ENCODE data around the gene LRRN3.

Gene LRRN3

DNA sequence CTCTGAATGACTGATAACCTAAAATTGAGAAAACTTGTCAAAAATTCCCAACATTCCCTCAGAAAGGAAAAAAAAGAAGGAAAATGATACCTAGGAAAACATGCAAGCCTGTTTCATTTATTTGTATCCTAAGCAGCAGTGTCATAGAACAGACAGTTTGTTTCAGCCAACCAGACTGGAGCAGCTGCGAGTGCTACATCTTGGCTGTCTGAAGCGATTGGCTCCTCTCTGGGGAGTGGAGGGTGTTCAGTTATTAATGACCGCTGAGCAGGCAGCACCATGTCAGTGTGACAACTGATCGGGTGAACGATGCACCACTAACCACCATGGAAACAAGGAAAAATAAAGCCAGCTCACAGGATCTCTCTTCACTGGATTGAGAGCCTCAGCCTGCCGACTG is at the start of gene LRRN3:
LRRN3 (plus strand) TSS at position 282 of the 400 bp plus-strand sequence. CDS start 31,646 bp downstream, outside the sequence.
- DNase-seq (ENCODE audit: low spot score) = peak; percentile 59

DNA sequence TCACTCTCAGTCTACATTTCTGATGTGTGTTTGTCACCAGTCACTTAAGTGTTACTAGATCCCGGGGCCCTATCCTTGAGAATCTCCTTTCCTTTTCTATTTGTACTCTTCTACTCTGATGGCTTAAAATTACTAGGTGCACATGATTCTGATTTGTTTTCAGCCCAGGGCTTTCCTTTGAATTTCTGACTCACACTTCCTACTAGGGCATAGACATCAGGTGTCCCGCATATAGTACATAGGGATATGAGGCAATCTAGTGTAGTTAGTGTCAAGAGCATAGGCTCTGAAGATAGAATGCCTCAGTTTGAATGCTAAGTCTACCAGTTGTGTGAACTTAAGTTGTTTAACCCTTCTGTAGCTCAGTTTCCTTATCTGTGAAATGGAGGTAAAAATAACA is 49.4 kb upstream of the LRRN3 start:
- DNase-seq (ENCODE audit: low spot score) = no peak

DNA sequence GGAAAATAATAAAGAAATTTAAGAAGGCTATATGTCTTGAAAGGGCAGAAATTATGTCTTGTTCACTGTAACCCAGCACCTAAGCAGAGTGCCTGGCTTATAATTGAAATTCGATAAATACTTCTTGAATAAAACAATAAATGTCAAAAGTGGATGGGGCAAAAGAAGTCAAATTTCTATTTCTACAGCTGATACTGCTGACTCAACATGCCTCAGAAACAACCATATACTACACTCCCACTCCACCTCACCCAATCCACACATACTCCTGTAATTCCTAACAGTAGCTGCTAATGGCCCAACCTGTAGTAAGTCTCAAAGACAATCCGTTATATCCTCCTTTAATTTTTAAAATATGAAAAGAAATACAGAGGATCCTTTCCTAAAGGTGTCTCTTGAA is 48.1 kb upstream of the LRRN3 start:
- DNase-seq (ENCODE audit: low spot score) = no peak

DNA sequence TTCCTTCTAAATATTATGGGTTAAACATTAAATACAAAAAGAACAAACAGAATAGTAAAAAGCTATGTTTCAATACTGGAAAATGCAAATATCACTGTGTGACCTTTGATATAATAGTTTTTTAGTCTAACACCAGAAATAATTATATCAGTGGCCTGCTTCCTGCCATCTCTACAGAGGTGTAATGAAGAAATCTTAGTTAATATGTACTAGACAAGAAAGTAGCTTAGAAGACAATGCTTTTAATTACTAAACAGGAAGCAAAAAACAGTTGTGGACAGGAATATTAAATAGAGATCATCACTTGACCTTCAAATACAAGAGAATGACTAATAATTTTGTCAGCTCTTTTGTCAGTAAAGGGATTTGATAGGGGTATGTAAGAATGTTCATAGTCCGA is 47.4 kb upstream of the LRRN3 start:
- no peak for DNase-seq (ENCODE audit: low spot score)

DNA sequence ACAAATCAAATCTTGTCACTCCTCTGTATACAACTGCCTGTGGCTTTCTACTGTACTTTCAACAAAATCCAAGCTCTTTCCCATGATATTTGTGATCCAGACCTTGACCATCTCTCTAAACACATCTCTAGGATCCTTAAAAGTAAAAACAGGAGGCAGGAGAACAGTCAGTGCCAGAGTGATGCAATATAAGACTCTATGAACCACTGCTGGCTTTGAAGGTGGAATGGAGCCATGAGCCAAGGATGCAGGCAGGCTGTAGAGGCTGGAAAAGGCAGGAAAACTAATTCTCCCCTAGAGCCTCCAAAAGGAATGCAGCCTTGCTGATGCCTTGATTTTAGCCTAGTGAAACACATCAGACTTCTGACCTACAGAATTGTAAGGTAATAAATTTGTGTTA is 45.5 kb upstream of the LRRN3 start:
- DNase-seq (ENCODE audit: low spot score) = peak; percentile 47

DNA sequence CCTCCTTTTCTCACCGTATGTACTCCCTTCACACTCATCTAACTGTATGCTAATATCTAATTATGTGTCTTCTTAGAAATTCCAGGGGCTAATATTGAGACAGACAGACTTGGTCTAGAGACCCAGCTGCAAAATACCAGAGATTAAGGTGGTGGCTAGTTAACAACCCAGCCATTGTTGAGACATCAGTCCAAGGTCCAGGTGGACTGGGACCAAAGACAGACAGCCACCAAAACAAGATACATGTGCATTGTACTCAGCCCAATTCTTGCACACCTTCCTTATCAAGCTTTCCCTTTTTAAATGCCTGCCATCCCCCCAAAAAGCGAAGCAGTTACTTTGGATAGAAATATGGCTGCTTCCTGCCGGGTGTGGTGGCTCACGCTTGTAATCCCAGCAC is 43.3 kb upstream of the LRRN3 start:
- DNase-seq (ENCODE audit: low spot score) = no peak

DNA sequence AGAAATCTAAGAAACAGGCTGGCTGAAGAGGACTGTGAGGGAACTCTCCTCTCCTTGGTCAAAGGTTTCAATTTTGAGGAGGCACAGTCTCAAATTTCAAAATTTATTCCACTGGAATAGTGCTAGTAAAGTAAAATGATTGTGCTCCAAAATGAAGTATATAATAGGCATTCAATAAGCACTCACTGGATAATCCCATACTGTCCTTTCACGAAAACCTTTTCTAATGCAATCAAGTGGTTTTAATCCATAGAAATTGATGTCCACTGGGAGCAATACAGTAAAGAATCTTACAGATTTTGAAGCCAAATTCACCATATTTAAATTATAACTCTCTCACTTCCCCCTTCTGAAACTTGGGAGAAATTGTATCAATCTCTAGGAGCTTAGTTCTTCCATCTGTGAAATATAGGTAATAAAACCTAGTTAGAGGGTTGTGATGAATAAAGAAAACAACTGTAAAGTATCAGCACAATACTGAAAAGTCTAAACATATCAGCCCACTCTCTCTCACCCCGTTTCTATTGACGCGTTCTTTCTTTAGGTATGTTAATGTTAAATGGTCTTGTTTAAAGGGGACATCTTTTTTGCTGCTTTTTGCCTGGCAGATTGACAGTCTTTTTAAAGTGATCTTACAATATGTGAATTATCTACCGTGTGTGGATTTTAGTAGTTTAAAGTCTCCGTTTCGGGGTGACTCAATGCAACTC is 40.8 kb upstream of the LRRN3 start:
- no peak for DNase-seq (ENCODE audit: low spot score)

DNA sequence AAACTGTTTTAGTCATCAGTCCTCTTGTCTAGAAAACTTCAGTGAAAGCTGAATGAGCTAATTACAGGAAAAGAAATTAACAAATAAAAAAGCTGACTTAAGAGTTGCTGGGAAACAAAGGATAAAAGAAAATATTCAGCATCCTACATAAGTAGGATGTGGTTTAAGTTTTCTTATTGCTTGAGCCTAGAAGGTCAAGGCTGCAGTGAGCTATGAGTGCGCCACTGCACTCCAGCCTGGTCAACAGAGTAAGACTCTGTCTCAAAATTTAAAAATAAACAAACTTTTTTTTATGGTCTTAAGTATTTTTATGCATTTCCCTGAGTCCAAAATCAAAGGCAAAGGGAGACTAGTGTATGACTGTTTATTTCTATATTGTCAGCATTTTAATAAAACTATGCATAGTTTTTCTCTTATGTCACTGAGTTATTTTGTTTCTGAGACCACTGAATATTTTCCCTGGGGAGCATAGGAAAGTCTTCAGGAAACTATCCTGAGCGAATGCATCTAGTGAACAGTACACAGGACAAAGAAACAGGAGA is 40.0 kb upstream of the LRRN3 start:
- DNase-seq (ENCODE audit: low spot score) = no peak

DNA sequence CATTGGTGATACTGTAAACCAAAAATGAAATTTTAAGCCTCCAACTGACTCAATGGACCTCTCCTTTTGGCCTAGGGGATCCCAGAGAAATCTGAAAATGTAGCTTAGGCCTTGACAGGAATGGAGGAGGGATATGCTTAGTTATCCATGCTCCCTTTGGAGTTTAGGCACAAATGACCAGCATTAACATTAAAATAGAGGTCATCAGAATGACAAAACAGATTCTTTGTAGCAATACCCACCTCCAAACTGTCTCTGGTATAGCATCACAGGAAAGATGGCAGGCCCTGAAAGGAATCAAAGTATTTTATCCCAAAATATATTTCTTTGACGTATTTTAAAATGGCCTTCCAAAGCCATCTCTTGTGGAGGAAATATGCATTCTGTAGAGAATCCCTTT is 39.1 kb upstream of the LRRN3 start:
- DNase-seq (ENCODE audit: low spot score) = no peak

DNA sequence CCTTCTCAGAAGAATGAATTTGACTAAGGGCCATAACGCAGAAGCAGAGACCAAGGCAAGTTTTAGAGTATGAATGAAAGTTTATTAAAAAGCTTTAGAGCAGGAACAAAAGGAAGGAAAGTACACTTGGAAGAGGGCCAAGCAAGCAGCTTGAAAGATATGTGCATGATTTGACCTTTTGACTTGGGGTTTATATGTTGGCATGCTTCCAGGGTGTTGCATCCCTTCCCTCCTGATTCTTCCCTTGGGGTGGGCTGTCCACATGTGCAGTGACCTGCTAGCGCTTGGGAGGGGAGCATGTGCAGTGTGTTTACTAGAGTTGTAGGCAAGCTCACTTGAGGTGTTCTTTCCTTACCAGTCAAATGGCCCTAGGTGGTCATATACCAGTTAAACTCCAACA is 37.9 kb upstream of the LRRN3 start:
- DNase-seq (ENCODE audit: low spot score) = no peak

DNA sequence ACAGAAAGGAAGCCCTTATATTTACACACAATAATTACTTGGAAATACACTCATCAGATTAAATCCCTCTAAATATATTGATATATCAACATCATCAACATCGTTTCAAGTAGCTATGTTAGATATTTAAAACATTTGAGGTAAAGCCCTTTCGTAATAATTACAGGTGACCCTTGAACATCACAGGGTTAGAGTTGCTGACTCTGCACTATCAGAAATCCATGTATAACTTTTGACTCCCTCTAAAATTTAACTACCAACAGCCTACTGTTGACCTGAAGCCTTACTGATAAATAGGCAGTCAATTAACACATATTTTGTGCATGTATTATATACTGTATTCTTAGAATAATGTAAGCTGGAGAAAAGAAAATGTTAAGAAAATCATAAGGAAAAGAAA is 34.6 kb upstream of the LRRN3 start:
- DNase-seq (ENCODE audit: low spot score) = no peak

DNA sequence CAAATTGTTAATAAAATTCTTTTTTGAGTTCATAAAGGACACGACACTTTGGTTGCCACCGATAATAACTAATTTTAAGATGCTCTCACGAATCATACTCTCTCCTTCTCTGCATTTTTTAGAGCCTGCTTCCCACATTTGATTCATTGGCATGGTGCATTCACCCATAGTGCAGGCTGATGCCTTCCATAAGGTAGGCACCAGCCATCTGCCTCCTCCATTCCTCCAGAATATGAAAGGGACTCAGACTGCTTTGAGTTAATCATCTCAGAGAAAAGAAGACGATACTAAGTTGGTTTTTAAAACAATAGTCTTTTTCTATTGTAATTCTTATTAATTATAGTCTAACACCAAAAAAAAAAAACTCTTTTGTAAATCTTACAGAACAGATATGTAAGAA is 33.9 kb upstream of the LRRN3 start:
- DNase-seq (ENCODE audit: low spot score) = no peak

DNA sequence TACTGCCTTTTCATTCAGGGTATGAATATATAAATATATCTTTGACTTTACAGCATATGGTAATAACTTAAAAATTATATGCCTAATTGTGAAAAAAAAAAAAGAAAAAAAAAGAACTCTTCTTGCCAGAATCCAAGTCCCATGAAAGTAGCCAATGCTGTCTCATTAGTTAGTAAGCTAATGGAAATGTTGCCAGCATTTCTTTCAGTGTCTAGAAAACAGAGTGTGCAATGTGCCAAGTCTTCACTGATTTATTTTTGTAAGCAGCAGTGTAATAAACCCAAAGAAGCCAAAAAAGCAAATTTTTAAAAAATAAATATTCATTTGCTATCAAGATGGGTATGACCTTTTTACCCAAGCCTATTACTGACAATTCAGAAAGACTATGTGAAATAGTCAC is 31.1 kb upstream of the LRRN3 start:
- peak; percentile 35 for DNase-seq (ENCODE audit: low spot score)

DNA sequence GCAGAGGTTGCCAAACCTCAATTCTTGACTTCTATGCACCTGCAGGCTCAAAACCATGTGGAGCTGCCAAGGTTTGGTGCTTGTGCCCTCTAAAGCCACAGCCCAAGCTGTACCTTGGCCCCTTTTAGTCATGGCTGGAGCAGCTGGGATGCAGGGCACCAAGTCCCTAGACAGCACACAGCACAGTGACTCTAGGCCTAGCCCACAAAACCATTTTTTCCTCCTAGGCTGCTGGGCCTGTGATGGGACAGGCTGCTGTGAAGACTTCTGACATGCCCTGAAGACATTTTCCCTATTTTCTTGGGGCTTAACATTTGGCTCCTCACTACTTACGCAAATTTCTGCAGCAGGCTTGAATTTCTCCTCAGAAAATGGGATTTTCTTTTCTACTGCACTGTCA is 27.8 kb upstream of the LRRN3 start:
- DNase-seq (ENCODE audit: low spot score) = no peak

DNA sequence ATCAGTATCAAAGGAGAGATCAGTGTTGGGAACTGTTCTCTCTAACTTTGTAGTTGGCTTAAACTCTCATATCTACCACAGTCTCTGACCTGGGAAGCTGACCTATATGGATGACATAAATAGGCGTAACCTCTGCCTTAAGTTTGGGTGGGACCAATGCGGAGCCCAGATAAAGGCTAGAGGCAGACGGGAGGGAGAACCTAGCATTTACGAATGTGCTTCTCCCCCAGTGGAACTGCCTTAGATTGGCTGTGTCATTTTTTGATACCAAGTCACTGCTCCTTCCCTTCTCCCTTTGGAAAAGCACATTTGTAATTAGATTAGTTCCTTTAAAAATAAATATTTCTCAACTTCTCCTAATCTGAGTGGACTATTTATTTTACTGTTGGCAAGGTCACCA is 23.7 kb upstream of the LRRN3 start:
- DNase-seq (ENCODE audit: low spot score) = no peak

DNA sequence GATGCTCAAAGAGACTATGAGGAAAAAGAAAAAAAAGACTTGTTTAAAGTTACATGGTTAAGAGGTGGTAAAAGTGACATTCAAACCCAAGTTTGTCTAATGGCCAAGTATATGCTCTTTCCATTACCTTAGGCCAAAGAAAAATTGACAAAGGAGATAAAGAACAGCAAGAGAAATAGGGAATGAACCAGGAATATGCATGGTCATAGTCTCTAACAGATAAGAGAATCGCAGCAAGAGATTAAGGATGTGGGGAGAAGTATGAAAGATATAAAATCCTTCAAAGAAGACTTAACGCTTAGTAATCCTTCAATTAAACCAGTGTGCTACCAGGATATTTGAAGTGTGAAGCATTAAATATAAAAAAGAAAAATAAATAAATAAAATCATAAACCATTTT is 23.2 kb upstream of the LRRN3 start:
- no peak for DNase-seq (ENCODE audit: low spot score)

DNA sequence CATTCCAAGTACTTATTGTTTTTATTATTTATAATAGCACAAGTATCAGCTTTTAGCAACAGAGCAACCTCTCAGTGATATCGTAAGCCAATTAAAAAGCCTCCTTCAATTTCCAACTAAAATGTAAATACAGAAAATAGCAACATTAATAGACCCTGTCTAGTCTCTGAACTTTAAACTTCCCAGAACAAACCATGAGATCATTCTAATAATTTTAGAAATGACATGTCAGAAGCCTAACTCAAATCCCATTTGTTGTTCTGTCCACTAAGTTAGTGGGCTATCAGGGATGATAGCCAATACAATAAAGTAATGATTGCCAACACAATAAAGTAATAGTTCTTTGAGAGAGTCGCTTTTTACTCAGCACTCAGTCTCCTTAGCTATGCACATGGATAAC is 22.3 kb upstream of the LRRN3 start:
- no peak for DNase-seq (ENCODE audit: low spot score)

DNA sequence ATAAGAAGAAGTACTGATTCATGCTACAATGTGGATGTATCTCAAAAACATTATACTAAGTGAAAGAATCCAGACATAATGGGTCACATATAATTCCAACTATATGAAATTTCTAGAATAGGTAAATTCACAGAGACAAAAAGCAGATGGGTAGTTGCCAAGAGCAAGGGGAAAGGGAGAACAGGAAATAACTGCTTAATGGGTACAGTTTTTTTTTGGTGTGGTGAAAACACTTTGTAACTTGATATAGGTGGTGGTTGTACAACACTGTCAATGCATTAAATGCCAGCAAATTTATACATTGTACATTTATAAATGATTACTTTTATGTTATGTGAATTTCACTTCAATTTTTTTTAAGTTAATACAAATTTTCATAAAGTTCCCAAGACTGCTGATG is 19.4 kb upstream of the LRRN3 start:
- DNase-seq (ENCODE audit: low spot score) = no peak

DNA sequence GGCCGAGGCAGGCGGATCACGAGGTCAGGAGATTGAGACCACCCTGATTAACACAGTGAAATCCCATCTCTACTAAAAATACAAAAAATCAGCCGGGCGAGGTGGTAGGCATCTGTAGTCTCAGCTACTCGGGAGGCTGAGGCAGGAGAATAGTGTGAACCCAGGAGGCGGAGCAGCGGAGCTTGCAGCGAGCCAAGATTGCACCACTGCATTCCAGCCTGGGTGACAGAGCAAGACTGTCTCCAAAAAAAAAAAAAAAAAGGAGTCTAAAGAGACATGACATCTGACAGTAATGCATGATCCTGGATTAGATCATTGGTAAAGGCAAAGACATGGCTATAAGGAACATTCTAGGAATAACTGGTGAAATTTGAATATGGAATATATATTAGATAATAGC is 18.3 kb upstream of the LRRN3 start:
- DNase-seq (ENCODE audit: low spot score) = peak; percentile 13

DNA sequence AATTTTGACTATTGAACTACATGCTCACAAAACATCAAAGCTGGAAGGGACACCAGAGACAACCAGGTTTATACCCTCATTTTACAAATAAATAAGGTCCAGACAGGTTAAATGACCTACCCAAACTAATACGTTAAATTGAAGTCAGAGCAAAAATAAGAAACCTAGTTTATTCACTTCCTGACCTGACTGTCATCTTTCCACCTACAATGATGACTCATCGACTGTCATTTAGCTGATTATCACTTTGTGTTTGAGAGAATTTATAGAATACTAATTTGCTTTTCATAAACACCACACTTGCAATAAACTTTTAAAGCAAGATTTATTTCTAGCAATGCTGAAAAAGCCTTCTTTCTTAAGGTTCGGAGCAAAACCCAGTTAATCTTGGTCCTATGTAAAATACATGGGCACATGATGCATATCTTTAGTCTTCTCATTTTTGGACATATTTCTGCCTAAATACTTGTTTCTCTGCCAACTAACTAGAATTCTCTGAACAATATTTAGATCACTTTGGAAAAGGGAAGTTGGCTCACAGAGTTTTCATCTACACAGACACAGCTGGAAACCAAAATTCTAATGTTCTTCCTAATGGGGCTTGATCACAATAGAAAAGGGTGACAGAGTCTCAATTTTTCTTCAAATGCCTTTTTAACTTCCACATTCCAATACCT is 16.7 kb upstream of the LRRN3 start:
- DNase-seq (ENCODE audit: low spot score) = peak; percentile 16

DNA sequence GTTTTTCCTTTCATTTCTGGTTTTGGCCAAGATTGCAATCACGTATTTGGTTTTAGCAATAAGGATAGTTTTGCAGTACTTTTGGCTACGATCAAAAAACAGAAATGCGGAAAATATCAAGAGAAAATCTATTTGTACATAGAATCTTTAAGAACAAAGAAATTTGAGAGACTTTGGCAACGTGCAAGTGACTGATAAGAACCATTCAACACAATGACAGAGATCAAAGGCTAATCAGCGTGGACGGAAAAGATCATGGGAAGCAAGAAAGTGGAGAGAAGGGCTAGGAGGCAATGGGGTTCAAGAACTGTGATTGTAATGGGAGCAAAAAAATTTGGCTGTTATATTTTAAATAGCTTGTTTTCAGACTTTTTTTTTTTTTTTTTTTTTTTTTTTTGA is 16.2 kb upstream of the LRRN3 start:
- no peak for DNase-seq (ENCODE audit: low spot score)

DNA sequence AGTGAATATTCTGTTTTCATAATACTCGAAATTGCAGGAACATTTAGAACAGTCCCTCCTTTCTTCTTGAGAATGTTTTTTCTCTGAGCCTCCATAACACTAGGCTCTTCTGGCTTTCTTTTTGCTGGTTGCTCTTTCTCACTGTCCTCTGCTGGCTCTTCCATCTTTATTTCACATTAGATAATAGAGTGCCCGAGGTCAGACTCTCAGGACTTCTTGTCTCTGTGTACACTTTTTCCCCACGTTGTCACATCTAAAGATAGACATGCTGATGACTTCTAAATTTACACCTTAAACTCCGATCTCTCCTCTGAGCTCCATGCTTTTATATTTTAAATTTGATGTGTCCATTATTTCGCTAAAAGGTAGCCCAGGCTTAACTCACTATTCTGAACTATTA is 15.4 kb upstream of the LRRN3 start:
- DNase-seq (ENCODE audit: low spot score) = no peak

DNA sequence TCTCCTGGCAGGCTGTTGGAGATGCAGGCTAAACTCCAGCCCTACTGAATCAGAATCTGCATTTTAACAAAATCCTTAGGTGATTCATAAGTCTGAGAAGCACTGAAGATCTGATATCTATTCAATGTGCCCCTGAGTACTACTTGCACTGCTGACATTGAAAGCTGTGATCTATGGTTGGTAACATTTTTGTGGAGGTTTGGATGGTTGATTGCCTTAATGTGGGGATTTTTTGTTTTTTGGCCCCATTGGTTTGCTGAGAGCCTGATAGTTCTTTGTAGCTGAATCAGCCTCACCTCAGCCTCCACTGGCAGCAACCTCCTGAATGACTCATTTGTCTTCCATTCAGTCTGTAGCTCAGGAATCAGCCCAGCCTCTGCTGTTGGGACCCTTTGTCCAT is 14.7 kb upstream of the LRRN3 start:
- peak; percentile 69 for DNase-seq (ENCODE audit: low spot score)

DNA sequence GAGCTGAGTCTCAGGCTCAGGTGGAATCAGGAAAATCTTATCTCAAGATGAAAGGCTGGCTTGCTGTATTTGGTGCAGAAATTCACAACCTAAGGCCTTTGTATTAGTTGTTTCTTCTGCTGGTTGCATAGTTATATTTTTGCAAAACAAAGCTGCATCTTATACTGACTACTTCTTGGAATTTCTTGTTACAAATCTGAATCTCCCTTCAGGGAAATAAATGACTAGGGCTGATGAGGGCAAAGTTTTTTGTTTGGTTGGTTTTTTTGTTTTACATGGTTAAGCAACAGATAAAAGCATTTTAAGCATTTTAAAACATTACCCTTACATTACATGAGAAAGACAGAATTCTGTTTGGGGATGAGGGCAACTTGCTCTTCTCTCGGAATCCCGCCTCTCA is 13.9 kb upstream of the LRRN3 start:
- DNase-seq (ENCODE audit: low spot score) = no peak

Data from GM03348 (cell line).